ENCODE results near the gene SUMO3.

The SUMO3 gene

DNA sequence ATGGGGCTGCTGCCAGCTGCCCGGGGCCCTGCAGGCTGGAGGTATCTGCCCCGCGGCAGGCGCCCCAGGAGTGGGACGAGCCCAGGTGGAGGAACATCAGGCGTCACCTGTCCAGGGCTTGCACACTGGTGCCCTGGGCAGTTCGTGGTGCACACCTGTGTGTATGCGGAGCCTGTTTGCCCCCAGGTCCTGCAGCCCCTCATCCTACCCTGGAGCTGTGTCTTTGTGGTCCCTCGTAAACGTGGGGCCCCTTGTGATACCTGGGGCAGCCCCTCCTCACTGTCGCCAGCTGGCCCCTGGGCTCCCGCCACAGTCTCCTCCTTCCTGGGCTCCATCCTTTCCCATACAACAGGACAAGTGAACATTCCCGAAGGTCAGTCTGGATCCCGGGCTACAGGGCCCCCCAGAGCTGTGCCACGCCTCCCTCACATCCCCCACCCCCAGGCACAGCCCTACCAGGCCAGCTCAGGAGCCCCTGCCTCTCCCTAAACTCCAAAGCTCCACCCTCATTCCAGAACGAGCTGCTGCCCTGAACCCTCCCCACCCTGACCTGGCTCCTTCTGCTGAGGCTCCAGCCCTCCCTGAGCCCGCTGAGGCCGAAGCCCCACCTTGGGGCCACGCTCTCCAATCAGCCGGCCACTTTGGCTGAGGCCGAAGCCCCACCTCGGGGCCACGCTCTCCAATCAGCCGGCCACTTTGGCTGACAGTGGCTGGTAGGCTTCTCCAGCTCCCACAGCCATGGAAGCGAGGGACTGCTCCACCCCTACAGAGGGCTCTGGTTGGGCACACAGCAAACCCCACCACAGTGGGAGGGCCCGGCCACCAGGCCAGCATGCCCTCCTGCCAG, 58.9 kb downstream of the SUMO3 start:
- DNase-seq = no peak

DNA sequence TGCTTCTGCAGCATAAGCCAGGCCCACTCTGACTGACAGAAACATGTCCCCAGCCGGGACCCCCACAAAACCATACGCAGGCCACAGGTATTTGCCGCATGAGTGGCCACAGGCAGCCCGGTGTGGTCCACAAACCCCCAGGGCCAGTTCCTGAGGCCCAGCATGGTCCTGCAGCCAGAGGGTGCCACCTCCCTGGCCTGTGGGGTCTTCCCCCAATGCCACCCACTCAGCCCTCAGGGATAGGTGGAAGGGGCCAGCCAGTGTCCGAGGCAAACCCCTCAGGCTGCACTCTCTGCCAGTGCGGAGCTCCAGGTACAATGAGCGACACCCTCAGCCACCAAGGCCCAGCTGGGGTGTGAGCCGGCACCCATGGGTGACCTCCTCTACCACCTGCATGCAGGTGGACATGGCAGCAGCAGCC, 59.7 kb downstream of the SUMO3 start:
- no peak for DNase-seq

DNA sequence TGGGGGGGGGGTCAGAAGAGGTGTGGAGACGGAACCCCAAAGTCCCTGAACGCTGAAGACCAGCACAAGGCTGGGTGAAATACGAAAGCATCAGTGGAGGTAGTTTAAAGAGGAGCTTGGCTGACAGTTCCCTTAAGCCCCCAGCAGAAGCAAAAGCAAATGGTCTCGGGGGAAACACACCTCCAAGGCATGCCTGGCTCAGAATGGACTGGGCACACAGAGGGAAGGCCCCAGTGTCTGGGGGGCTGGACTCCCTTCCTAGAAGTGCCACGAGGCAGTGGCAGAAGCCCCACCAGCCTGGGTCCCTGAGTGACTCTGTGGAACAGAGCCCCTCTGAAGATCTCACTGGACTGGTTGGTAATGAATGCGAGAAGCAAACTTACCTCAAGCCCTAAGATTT, 60.1 kb downstream of the SUMO3 start:
- no peak for DNase-seq

DNA sequence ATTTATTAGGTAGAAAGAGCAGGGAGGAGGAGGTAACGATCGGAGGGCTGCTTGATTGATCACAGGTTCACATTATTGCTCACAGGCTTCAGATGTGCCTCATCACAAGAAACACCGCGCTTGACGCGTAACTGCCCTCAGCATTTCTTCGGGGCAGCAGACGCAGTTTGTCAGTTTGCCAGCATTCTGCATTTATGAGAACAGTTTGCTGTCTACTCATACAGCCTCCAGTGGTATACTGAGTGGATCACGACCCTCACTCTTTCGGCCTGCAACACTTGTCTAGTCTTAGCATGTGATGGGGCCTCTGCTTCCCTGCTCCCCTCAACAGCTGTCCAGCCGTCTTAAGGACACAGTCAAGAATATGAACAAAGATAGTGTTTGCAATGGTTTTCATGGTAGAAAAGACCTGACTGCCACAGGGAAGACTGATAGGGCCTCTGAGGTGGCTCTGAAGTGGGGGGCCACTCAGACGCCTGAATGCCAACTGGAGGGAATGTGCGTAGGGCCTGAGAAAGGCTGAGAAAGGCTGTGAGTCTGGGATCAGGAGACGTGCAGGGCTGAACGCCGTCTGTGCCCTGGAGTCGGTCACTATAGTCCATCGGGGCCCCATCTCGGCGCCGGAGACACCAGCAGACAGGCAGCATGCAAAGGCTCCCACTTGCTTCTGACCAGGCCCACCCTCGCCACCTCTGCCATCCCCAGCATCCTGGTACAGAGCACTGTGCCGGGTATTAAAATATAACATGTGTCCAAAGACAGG, 61.3 kb downstream of the SUMO3 start:
- DNase-seq = no peak
